Chondrocyte (in vitro differentiated cells): ENCODE measurements around the gene BATF3. TPM values are rescaled to one million over a fixed set of nuclear protein-coding genes. Genes with fewer than 3 reads are reported as not detected.

Experiments
- DNase-seq: peaks from one replicate; pipeline ENCODE4 v3.0.0; 2021; ENCODE audit warnings: mixed read lengths, low spot score
- H3K27ac Mint-ChIP-seq: one replicate; pipeline ENCODE4 v1.8.0; 2021; ENCODE audit warnings: mild to moderate bottlenecking, moderate library complexity, mixed read lengths; ENCODE audit not compliant: unreplicated experiment
- H3K27me3 Mint-ChIP-seq: 2 replicates; pipeline ENCODE4 v1.8.0; 2021; ENCODE audit warnings: low read depth, mixed read lengths
- H3K36me3 Mint-ChIP-seq: 2 replicates; pipeline ENCODE4 v1.8.0; 2021; ENCODE audit warnings: low read depth, mixed read lengths
- H3K4me1 Mint-ChIP-seq: 2 replicates; pipeline ENCODE4 v1.8.0; 2021; ENCODE audit warnings: low read depth, mild to moderate bottlenecking, mixed read lengths
- H3K4me3 Mint-ChIP-seq: one replicate; pipeline ENCODE4 v1.8.0; 2021; ENCODE audit warnings: mild to moderate bottlenecking, moderate library complexity, mixed read lengths; ENCODE audit not compliant: unreplicated experiment
- H3K9me3 Mint-ChIP-seq: 2 replicates; pipeline ENCODE4 v1.8.0; 2021; ENCODE audit warnings: low read depth, mixed read lengths
- total RNA-seq: library from RNA; stranded (reverse); gene quantifications from 3 replicates; pipeline ENCODE4 v1.2.1, GENCODE V29; 2021
- TF ChIP-seq, protein P1 (sequence below): fragments of 200-600 bp; sonication (generic); IDR thresholded peaks from 2 replicates; pipeline ENCODE4 v1.5.0; 2021; ENCODE audit warnings: antibody characterized with exemption, mild to moderate bottlenecking, moderate library complexity

BATF3 gene
- total RNA-seq, 1 donor from 2014 or later: 3.7 TPM

DNA sequence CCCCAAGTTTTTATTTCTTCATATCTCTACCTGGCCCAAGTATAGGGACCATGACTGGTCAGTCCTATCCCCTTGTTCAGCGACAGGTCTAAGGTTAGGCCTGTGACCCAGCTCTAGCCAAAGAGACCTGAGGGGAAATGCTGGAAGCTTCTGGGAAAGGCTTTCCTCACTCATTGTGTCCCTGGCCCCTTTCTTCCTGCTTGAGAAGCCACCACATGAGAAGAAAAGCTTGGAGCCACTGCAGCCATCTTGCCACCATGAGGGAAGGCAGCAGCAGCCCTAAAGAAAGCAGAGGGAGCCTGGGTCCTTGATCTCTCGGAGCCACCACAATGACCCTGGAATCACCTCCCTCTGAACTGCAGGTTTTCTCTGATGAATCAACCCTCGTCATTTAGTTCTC is 47.7 kb downstream of the BATF3 start:
- Mint-ChIP-seq H3K27me3 (peaks cover 6% of the 10 kb centered on the region), H3K36me3 (no peaks in the 10 kb centered on the region), H3K27ac (peak overlapping the region; percentile 60), H3K4me1 (peaks cover 33% of the 10 kb centered on the region), H3K4me3 (no peak overlapping the region), H3K9me3 (no peaks in the 10 kb centered on the region)
- no peak for DNase-seq
- TF ChIP-seq, protein P1, sequence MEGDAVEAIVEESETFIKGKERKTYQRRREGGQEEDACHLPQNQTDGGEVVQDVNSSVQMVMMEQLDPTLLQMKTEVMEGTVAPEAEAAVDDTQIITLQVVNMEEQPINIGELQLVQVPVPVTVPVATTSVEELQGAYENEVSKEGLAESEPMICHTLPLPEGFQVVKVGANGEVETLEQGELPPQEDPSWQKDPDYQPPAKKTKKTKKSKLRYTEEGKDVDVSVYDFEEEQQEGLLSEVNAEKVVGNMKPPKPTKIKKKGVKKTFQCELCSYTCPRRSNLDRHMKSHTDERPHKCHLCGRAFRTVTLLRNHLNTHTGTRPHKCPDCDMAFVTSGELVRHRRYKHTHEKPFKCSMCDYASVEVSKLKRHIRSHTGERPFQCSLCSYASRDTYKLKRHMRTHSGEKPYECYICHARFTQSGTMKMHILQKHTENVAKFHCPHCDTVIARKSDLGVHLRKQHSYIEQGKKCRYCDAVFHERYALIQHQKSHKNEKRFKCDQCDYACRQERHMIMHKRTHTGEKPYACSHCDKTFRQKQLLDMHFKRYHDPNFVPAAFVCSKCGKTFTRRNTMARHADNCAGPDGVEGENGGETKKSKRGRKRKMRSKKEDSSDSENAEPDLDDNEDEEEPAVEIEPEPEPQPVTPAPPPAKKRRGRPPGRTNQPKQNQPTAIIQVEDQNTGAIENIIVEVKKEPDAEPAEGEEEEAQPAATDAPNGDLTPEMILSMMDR: no peak

DNA sequence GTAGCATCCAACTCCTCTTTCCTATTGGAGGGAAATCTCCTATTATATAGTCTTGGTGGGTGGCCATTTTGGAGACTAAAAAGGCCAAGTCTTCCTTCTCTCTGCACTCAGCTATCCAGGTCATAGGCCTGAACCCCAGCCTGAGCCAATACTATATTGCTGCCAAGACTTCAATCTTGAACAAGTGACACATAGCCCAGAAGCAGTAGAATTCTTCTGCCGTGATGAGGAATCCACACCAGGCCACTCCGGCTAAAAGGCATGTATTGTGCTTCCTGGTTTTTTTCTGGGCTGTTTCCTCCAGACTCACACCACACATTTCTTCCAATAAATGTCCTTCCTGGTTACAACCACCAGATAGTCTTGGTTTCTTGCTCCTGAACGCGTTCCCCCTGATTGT is 48.1 kb downstream of the BATF3 start:
- H3K27me3 Mint-ChIP-seq: peaks cover 6% of the 10 kb centered on the region
- no peaks in the 10 kb centered on the region for H3K36me3 Mint-ChIP-seq
- no peak overlapping the region for H3K4me3 Mint-ChIP-seq
- DNase-seq: no peak
- no peaks in the 10 kb centered on the region for H3K9me3 Mint-ChIP-seq
- peaks cover 33% of the 10 kb centered on the region for H3K4me1 Mint-ChIP-seq
- H3K27ac Mint-ChIP-seq: peak overlapping the region; percentile 60
- TF ChIP-seq, protein P1: no peak

DNA sequence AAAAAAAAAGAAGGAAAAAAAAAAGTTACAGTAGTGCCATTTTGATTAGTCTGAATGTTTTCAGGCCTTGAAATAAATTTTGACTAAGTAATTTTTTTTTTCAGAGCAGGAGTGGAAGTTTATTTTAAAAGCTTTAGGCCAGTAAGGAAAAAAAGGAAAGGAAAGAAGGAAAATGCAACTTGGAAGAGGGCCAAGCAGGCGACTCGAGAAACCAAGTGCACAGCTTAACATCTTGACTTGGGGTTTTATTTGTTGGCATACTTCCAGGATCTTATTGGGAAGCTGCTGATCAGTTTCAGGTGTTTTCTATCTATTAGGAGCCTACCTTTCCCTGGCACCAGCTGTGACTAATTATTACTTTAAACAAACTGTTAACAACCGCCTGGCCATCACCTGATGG is 49.4 kb downstream of the BATF3 start:
- Mint-ChIP-seq H3K9me3 (no peaks in the 10 kb centered on the region), H3K36me3 (peaks cover 4% of the 10 kb centered on the region), H3K4me1 (peaks cover 30% of the 10 kb centered on the region), H3K27me3 (peaks cover 11% of the 10 kb centered on the region), H3K4me3 (no peak overlapping the region), H3K27ac (no peak overlapping the region)
- DNase-seq: no peak
- TF ChIP-seq, protein P1: no peak

DNA sequence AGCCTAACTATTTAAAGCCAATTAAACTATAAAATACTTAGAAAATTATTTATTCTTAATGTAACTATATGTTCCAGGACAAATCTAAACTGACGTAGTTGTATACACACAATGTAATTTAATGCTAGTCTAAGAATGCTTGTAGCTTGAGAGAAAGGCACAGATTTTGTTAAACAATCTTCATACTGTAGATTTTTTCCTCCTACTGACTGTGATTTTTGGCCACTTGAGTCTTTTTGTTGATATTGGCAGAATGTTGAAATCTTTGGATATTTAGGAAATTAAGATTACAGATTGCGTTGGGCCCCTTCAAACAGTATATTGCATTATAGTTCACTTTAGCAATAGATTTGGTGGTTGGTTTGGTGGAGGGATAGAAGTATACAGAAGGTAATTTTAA is 50.6 kb downstream of the BATF3 start:
- no peak for DNase-seq
- Mint-ChIP-seq H3K27me3 (peaks cover 8% of the 10 kb centered on the region), H3K4me1 (peaks cover 30% of the 10 kb centered on the region), H3K27ac (peak overlapping the region; percentile 64), H3K36me3 (peaks cover 4% of the 10 kb centered on the region), H3K9me3 (no peaks in the 10 kb centered on the region), H3K4me3 (no peak overlapping the region)
- TF ChIP-seq, protein P1: no peak

DNA sequence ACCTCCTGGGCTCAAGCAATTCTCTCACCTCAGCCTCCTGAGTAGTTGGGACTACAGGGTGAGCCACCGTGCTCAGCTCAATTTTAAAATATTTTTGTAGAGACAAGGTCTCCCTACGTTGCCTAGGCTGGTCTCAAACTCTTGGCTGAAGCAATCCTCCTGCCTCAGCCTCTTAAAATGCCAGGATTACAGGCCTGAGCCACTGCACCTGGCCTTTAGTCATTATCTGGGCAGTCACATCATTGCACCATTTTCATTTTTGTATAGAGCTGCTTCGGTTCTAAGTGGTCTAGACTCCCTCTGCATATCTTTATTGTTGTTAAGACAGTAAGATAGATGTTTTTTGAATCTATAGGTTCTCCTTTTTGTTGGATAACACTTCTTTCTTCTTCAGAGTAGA is 51.2 kb downstream of the BATF3 start:
- TF ChIP-seq, protein P1: no peak
- Mint-ChIP-seq H3K4me3 (no peak overlapping the region), H3K36me3 (peaks cover 4% of the 10 kb centered on the region), H3K9me3 (no peaks in the 10 kb centered on the region), H3K27ac (peak overlapping the region; percentile 9), H3K4me1 (peaks cover 30% of the 10 kb centered on the region), H3K27me3 (peaks cover 8% of the 10 kb centered on the region)
- no peak for DNase-seq
